GM12878 (cell line): ENCODE measurements around the gene PSMD1. TPM values are rescaled to one million over a fixed set of nuclear protein-coding genes. Genes with fewer than 3 reads are reported as not detected.

Experiments
- ATAC-seq: fragments of 200-7000 bp; cut with Tn5 transposase; 3 replicates; pipeline ENCODE4 v1.9.1; 2020; ENCODE audit warnings: mild to moderate bottlenecking, moderate library complexity
- BruUV-seq: library from RNA; stranded (reverse); fragments of 400-500 nt; replicated peaks from 2 replicates; lab custom pipeline; 2021; lab: Mats Ljungman, UMichigan
- CTCF ChIA-PET: fragments of 300-600 bp; sonication (Branson Sonifier 250); formaldehyde crosslinking; extraction: SDS; loops from one replicate; lab custom pipeline; 2021; ENCODE audit warnings: inconsistent platforms; lab: Yijun Ruan, JAX
- POLR2A ChIA-PET: fragments of 350-600 bp; formaldehyde crosslinking; extraction: SDS; loops from one replicate; lab custom pipeline; 2021; ENCODE audit warnings: inconsistent platforms; lab: Charles Lee
- RAD21 ChIA-PET: fragments of 300-600 bp; sonication (Branson Sonifier 250); formaldehyde crosslinking; loops from one replicate; lab custom pipeline; 2023; ENCODE audit warnings: antibody characterized with exemption; ENCODE audit not compliant: unreplicated experiment; lab: Charles Lee
- SMC1A ChIA-PET: fragments of 300-600 bp; sonication (Branson Sonifier 250); formaldehyde crosslinking; loops from one replicate; lab custom pipeline; 2023; ENCODE audit not compliant: unreplicated experiment, uncharacterized antibody; lab: Charles Lee
- DNase-seq: peaks from one replicate; pipeline ENCODE4 v3.0.0-alpha.2; 2011; ENCODE audit warnings: low read depth, low spot score
- FAIRE-seq: peaks from 3 replicates; lab custom pipeline; 2011; peaks lifted over from hg19 to GRCh38; lab: Jason Lieb, UNC
- H2AFZ ChIP-seq: 2 replicates; pipeline ENCODE4 v1.6.0; 2011; ENCODE audit warnings: low read depth, low read length, control low read depth; ENCODE audit not compliant: control insufficient read depth
- H3K27ac ChIP-seq: 2 replicates; pipeline ENCODE4 v1.5.1; 2011; ENCODE audit warnings: control low read depth; ENCODE audit not compliant: control insufficient read depth, insufficient read depth
- H3K27me3 ChIP-seq, 2 experiments: replicated peaks in 1 of 2; 2 replicates each; pipeline versions ENCODE4 v1.6.0 to v1.6.1; 2011; ENCODE audit warnings: low read length in 1 of 2; ENCODE audit not compliant: control insufficient read depth in 2 of 2, insufficient read depth in 2 of 2
- H3K36me3 ChIP-seq, 2 experiments: 2 replicates each; pipeline ENCODE4 v1.5.1; 2011; ENCODE audit warnings: low read length in 1 of 2; ENCODE audit not compliant: control insufficient read depth in 2 of 2, insufficient read depth in 2 of 2
- H3K4me1 ChIP-seq: 2 replicates; pipeline ENCODE4 v1.6.1; 2011; ENCODE audit warnings: mild to moderate bottlenecking, low read length, moderate library complexity, mixed read lengths; ENCODE audit not compliant: control insufficient read depth, insufficient read depth
- H3K4me2 ChIP-seq: 2 replicates; pipeline ENCODE4 v1.6.0; 2011; ENCODE audit warnings: control low read depth; ENCODE audit not compliant: control insufficient read depth, insufficient read depth
- H3K4me3 ChIP-seq: fragments of 200-600 bp; sonication (generic); 2 replicates; pipeline ENCODE4 v1.5.1; 2016
- H3K79me2 ChIP-seq: 2 replicates; pipeline ENCODE4 v1.6.0; 2011; ENCODE audit warnings: low read length; ENCODE audit not compliant: control insufficient read depth, insufficient read depth
- H3K9ac ChIP-seq: 2 replicates; pipeline ENCODE4 v1.8.0; 2011; ENCODE audit warnings: low read length, control low read depth, mixed read lengths; ENCODE audit not compliant: control insufficient read depth, insufficient read depth
- H3K9me3 ChIP-seq: replicated peaks from 3 replicates; pipeline ENCODE4 v1.5.1; 2011; ENCODE audit warnings: mild to moderate bottlenecking, low read length; ENCODE audit not compliant: control insufficient read depth, insufficient read depth
- H4K20me1 ChIP-seq: 2 replicates; pipeline ENCODE4 v1.6.0; 2011; ENCODE audit not compliant: control insufficient read depth, insufficient read depth
- ATF7 ChIP-seq: fragments of 450-650 bp; IDR thresholded peaks from 2 replicates; pipeline ENCODE4 v1.6.1; 2016; ENCODE audit warnings: low read depth, mild to moderate bottlenecking
- BCL3 ChIP-seq: IDR thresholded peaks from 2 replicates; pipeline ENCODE4 v1.6.1; 2011; ENCODE audit warnings: borderline replicate concordance, low read depth, mild to moderate bottlenecking, moderate library complexity, low read length; ENCODE audit not compliant: insufficient read depth, poor library complexity, severe bottlenecking
- BMI1 ChIP-seq: fragments of 450-650 bp; IDR thresholded peaks from 2 replicates; pipeline ENCODE4 v1.6.1; 2016; ENCODE audit warnings: mild to moderate bottlenecking, moderate library complexity, borderline replicate concordance
- EED ChIP-seq: sonication (generic); IDR thresholded peaks from 2 replicates; pipeline ENCODE4 v1.6.1; 2016; ENCODE audit warnings: antibody characterized with exemption, low read depth
- EZH2 ChIP-seq: IDR thresholded peaks from 2 replicates; pipeline ENCODE4 v1.6.1; 2012; ENCODE audit warnings: low read depth, mild to moderate bottlenecking, control low read depth, inconsistent platforms, low read length, borderline replicate concordance; ENCODE audit not compliant: control insufficient read depth
- IKZF1 ChIP-seq: fragments of 450-650 bp; conservative IDR thresholded peaks from 2 replicates; pipeline ENCODE4 v1.6.1; 2017; ENCODE audit warnings: antibody characterized with exemption, mild to moderate bottlenecking
- RCOR1 ChIP-seq: conservative IDR thresholded peaks from 2 replicates; pipeline ENCODE4 v1.6.1; 2012; ENCODE audit warnings: low read depth, low read length, improper control_type of control experiment
- SIN3A ChIP-seq: IDR thresholded peaks from 2 replicates; pipeline ENCODE4 v1.6.1; 2012; ENCODE audit warnings: low read depth, low read length, improper control_type of control experiment
- WGBS: methylation state at CpG from one replicate; pipeline ENCODE4 v1.1.6; 2016; ENCODE audit warnings: low lambda C conversion rate; ENCODE audit not compliant: insufficient replicate concordance, insufficient coverage; ENCODE audit errors: missing lambda C conversion rate; 5-methylcytosine and 5-hydroxymethylcytosine counted together
- in situ Hi-C: fragments of 300-500 bp; cut with MboI; formaldehyde crosslinking; loops from 9 replicates; pipeline ENCODE4 v1.14.3; 2018; ENCODE audit warnings: mixed read lengths
- intact Hi-C: fragments of 100-400 bp; cut with micrococcal nuclease; formaldehyde crosslinking; loops from one replicate; pipeline ENCODE4 v1.14.2; 2022; ENCODE audit not compliant: unreplicated experiment
- polyA plus RNA-seq, 11 experiments: library from polyadenylated mRNA; depleted of rRNA in 4 of 11; unstranded in 6 of 11; stranded (reverse) in 5 of 11; fragments of >200 nt; fragmentation: Nextera tagmentation in 4 of 11; fragmentation: Illumina TruSeq in 1 of 11; extraction: Ambion mirVana in 4 of 11; extraction: Trizol in 1 of 11; gene quantifications; 1 replicate in 1 of 11; 2 replicates in 10 of 11; pipeline versions ENCODE4 v1.2.1 to v1.2.3, GENCODE V29; 2011 to 2016; ENCODE audit warnings: inconsistent platforms in 2 of 11, missing spikeins in 2 of 11, low read depth in 1 of 11
- total RNA-seq, 4 experiments: library from RNA; depleted of rRNA in 3 of 4; stranded (reverse); fragments of >200 nt in 3 of 4; fragmentation: Illumina TruSeq in 1 of 4; extraction: Trizol in 1 of 4; gene quantifications; 2 replicates each; pipeline versions ENCODE4 v1.2.1 to v1.2.3, GENCODE V29; 2013 to 2021

The PSMD1 gene
- total and polyA plus RNA-seq, 10 of the 15 experiments (the other 5 are each of a cell fraction or from before 2014, with no cell fraction given) = 87.4 to 220 (median 139) TPM

- TF ChIP-seq BCL3 = no peak
- no peak for TF ChIP-seq SIN3A
- no peak for TF ChIP-seq EZH2
- no peak for TF ChIP-seq EED
Observed at GRCh38 chr2:231176066-231176465, 119.4 kb downstream of the PSMD1 start (continued).

DNA sequence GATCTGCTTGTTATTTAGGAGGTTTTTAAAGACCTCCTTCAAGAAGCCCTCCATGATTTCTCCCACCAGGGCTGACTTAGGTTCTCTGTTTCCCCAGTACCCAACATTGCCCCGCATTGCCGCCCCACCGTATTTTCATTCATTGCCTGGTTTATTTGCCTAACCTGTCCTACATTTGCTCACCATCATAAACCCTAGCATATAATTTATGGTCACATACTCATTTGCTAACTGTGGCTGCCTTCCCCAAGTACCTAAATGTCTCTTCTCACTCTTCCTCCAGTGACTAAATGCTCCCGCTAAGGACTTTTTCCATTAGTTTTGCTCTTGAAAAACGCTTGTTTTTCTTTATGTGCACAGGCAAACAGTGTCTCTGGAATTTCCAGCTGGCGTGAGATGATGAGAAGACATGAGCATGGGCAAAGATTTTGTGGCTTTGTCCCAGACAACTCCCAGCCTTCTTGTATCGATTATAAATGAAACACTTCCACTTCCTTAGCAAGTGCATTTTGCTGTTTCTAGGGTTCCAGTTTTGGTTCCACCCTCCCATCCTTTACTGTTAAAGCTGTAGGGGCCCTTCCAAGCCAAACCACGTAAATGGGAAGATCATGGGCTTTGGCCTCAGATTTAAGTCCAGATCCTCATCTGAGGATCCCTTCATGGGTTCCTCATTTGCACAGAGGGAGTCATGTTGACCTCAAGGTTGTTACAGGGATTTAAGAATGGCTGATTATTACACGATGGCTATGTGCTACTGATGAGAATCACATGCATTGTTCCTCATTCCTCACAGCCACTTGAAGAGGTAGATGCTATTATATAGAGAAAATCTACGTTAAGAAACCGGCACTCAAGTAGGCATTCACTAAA is 120.7 kb downstream of the PSMD1 start:
- Histone ChIP-seq H3K27me3 (no peaks in the 10 kb centered on the region), H3K36me3 (peaks cover 0 to 5% of the 10 kb centered on the region in 2 experiments; a peak in 1 of 4 replicates), H3K4me1 (peaks cover 47% of the 10 kb centered on the region), H3K79me2 (peaks cover 2% of the 10 kb centered on the region; the same call in 1 of the 2 replicates), H2AFZ (no peak overlapping the region), H3K9ac (no peak overlapping the region), H3K4me3 (no peak overlapping the region), H4K20me1 (no peaks in the 10 kb centered on the region), H3K27ac (peak overlapping the region; percentile 36), H3K4me2 (peak overlapping the region; percentile 51), H3K9me3 (no peaks in the 10 kb centered on the region)
- CTCF ChIA-PET = no interaction called here
- intact Hi-C loops (no loop called here), in situ Hi-C loops (no loop called here)
- FAIRE-seq (no peak), ATAC-seq (no peak), DNase-seq (no peak)
- 91% methylated on average over 11 of the region's 11 CpGs for WGBS
- BruUV-seq = no TSS peak
- POLR2A ChIA-PET = no interaction called here
- RAD21 ChIA-PET = no interaction called here
- SMC1A ChIA-PET = no interaction called here
- no peak for TF ChIP-seq ATF7
- TF ChIP-seq RCOR1 = no peak
- TF ChIP-seq IKZF1 = no peak
- TF ChIP-seq EED = no peak
- no peak for TF ChIP-seq BMI1
- TF ChIP-seq BCL3 = peak; percentile 31
